ENCODE results near the gene RASD2.

RASD2 gene

GRCh38 chr22:35597692-35598395 lies 57.2 kb downstream of the RASD2 start:
- DNase-seq (ENCODE audit: low read depth, low spot score): no peak
- no peak overlapping the region for H3K27ac ChIP-seq

- DNase-seq (ENCODE audit: low read depth, low spot score): no peak
Measured at GRCh38 chr22:35598396-35598710, 57.7 kb downstream of the RASD2 start.

GRCh38 chr22:35599364-35599763 lies 58.7 kb downstream of the RASD2 start:
- no peak overlapping the region for H3K27ac ChIP-seq
- DNase-seq (ENCODE audit: low read depth, low spot score): no peak

More at GRCh38 chr22:35598396-35598710, 57.7 kb downstream of the RASD2 start:
- H3K27ac ChIP-seq: no peak overlapping the region

GRCh38 chr22:35600476-35600875 lies 59.8 kb downstream of the RASD2 start:
- no peak for DNase-seq (ENCODE audit: low read depth, low spot score)
- no peak overlapping the region for H3K27ac ChIP-seq

GRCh38 chr22:35601013-35601580 lies 60.5 kb downstream of the RASD2 start:
- H3K27ac ChIP-seq: no peak overlapping the region
- no peak for DNase-seq (ENCODE audit: low read depth, low spot score)

GRCh38 chr22:35601743-35602615 lies 61.3 kb downstream of the RASD2 start:
- H3K27ac ChIP-seq: peak overlapping the region; percentile 49
- peak; percentile 86 for DNase-seq (ENCODE audit: low read depth, low spot score)
